GM10847 (cell line): ENCODE results near the gene NTM.

Experiments
- POLR2A ChIP-seq: IDR thresholded peaks from 2 replicates; pipeline ENCODE4 v1.6.1; 2011; ENCODE audit not compliant: insufficient read length; ENCODE audit errors: extremely low read depth

NTM gene

DNA sequence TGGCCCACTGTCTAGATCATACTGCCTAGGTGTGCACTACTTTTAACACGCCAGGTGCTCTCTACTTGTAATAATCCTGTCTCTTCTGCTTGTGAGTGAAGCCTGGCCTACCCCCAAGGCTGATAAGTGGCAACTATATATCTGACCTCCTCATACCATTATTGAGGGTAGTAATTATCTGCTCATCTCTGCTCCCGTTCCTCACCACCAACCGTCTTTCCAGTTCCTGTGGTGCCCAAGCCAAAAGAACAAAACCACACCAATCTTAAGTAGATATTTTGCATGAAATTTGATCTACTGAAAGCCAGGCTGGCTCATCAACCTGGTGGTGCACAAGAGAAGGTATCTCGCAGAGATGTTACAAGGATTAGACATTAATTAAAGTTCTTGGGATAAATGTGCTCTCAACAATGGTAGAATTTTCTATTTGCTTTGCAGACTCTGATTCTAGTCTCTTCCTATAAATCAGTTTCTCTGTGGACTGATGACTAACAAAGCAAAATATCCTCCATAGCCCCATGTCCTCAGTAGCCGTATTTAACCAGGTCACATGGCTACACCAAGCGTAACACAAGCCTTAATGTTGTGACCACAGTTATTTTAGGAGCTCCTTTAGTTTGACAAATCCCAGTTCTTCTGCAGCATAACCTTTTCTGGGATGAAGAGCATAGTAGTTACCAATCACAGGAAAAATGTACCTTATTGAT is 267.2 kb downstream of the NTM start:
- TF ChIP-seq POLR2A, result no peak

DNA sequence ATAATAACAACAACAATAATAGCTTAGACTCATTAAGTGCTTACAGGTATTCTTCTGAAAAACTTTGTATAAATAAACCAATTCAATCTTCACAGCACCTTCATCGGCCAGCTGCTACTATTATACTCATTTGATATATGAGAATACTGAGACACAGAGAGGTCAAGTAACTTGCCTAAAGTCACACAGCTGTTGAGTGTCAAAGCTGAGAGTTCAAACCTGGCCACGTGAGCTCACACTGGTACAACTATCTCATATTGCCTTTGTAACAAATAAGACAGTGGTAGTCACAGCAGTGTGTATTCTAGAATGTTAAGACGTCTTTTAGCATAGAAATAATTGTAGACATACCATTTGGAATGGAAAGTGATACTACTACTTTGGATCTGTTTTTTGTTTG is 268.5 kb downstream of the NTM start:
- TF ChIP-seq POLR2A, result no peak

DNA sequence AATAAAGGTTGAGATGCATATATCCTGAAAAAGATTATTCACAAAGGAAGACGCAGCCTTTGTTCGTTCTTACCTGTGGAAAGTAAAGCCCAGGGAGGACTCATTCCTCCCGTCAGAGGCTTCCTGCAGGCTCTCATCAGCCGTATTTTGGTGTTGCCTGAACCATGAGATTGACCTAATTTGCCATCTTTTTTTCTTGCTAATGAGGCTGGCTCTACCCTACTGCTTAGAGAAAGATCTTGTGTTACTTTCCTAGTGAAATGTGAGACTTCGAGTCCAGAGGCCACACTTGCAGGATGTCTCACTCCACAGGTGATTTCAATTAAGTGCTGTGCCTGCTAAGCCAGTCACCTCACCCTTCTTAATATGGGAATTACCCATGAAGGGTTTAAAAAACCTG is 269.9 kb downstream of the NTM start:
- TF ChIP-seq POLR2A, result no peak

DNA sequence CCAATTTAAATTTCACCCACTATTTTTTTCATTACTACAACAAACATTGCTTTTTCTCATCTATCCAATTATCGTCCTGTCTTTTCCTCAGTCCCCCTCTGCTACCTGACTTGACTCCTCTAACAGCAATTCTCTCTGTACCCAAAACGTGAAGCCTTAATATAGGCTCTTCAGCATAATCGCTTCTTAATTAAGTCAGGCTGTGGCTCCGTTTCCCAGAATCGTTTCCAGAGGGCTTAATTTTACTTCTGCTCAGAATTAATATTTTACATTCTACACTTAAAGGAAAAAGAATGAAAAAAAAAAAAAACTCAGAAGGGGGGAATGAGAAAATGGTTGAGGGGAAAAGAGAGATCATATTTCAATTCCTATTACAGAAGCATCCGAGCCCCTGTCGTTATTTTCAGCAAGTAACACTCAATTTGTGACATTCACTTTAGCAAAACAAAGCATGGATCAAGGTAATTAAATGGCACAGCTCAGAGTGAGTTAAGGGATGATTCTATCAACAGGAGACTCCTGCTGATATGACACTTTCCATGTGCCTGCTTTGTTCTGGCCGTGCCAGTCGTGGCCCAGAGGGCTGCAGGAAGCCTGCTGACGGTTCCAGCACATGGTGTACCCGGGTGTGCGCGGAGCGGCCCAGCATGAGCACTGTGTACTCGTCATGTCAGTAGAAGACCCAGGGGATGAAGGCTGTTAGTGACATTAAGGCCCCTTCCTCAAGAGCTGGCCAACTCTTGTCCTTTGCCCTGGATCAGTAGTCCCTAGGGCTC is 272.5 kb downstream of the NTM start:
- no peak for TF ChIP-seq POLR2A

DNA sequence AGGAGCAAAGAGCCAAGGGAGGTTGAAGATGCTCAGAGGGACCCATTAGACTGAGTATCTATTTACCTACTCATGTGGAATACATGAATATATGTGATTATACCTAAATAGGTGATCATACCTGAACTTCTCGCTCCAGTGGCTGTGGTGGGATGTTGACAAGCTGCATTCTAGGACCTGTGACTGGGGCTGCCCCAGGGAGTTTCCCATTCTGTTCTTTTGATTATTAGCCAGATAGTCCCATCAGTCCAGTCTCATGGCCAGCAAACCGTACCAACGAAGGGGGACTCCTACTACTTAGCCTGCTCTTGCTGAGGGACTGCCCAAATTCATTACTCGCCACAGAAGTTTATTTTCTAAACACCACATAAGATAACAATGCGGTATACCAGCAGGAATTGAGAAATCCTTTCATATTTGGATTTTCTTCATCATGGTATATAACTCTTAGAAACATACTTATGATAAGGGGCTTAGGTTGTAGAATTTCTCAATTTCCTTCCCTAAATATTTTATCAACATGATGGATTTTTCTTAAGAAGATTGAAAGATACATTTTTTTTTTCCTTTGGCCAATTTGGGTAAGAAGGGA is 273.9 kb downstream of the NTM start:
- TF ChIP-seq POLR2A, result no peak

DNA sequence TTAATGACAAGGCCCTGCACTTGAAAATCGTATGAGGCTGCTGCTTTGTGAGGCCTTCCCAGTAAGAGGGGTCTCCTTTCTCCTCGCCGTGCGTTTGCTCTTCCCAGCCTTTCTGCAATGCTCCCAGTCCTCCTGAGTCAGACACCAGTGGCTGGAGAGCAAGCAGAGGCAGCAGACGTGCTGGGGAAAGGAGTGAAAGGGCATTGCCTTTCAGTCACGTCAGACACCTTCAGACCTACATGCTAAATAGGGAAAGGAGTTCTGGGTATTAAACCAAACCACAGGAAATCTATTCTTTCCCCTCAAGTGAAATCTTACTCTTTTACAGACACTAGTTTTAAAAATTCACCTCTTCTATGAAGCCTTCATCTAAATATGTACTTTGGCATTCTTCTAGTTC is 274.8 kb downstream of the NTM start:
- no peak for TF ChIP-seq POLR2A

DNA sequence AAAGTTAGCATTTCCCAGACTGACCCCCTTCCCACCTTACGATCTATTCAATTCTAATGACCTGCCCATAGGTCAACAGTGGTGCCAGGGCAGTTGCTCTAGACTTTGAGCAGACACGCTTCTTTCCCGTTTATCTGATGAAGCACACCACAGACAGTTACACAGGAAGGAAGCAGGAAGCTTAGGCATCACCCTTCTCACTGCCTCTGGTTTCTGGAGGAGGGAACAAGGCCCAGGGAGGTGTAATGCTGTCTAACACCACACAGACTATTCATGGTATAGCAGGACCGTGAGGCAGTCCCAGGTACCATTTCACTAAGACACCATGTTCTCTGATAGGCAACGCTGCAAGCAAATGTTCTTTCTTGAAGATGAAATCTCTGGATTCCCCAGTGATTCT is 279.4 kb downstream of the NTM start:
- no peak for TF ChIP-seq POLR2A

DNA sequence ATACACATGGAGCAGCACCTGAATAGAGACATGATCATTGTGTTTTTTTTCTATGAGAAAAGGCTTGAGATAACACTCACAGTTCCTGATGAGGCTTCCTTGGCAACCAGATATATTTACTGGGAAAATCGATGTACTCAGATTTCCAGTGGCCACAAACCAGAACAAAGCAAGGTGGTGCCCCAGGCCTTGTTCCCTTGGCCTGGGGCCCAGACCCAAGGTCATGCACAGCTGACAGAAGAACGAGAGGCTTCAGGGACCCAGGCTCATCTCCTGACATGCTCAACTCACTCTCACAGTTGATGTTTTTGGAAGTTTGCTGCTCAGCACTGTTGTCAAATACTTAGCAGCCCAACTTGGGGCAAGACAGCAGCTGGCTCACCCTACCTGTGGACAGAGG is 281.8 kb downstream of the NTM start:
- TF ChIP-seq POLR2A, result no peak

DNA sequence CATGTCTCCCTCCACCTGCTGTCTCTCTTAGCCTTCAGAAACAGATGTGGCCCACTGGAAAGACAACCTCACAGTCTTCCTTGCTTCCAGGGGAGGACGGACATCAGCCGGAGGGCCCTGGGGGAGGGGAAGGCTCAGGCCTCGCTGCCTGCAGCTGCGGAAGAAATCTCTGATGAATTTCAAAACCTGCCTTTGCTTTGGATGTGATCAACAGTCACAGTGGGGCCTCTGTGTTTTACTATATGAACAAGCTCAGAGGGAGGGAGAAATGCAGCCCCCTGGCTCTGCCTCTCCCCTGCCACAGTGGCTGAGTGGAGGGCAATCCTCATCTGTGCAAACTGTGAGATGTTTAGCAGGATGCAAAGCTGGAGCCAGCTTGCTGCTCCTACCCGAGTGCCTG is 282.8 kb downstream of the NTM start:
- no peak for TF ChIP-seq POLR2A

DNA sequence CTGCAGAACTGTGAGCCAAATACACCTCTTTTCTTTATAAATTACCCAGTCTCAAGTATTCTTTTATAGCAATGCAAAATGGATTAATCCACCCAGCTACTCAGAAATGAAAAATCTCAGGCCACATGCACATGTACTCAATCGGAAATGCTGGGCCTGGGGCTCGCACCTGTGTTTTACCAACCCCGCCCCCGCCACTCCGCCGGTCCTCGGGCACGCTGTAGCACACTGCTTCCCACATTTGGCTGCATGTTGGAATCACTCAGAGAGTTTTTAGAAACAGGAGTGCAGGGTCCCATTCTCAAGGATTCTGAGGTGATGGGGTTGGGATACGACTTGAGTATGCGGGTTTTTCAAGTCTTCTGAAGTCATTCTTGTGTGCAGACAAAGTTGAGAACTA is 284.4 kb downstream of the NTM start:
- no peak for TF ChIP-seq POLR2A

DNA sequence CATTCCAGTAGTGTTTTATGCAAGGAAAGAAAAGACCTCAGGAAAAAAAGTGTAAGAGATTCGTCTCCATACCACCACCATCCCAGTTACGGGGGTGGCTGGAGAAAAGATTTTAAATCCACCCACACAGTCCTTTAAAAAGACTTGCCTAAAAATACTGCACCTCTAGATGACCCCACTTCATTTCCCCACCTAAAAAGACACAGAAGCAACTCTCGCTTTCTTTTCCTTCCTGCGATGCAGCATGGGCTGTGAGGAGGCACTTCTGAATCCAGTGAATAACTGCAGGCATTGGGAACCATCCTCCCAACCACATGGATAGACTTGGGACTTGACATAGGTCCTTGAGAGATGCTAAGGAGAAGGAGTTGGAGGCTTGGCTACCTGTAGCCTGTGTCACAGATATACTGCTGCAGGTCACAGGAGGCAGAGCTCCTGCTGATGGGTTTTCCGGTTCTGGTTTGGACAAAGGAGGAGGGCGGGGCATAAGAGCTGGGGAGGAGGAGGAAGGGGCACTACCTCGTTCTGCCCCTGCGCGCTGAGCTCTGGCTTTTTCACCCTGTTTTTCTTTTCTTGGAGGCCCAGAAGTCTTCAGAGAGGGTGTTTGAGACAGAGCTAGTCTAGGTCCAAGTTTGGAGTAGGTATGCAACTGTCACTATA is 285.9 kb downstream of the NTM start:
- TF ChIP-seq POLR2A, result no peak

DNA sequence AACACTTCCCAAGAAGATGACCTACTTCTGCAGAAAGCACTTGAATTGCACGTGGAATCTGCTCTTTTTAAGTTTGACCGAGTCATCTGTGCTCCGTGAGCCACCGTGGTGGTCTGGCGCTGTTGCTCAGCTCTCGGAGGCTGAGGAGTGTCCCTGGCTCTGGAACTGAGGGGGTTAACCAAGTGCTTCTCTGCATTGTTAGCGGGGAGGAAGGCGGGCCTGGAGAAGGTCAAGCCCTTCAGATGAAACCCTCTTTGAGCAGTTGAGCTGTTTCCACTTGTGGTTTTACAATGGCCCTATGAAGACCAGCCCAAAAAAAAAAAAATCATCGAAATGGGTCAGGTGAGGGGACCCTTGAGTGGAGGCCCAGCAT is 286.4 kb downstream of the NTM start:
- TF ChIP-seq POLR2A, result no peak

DNA sequence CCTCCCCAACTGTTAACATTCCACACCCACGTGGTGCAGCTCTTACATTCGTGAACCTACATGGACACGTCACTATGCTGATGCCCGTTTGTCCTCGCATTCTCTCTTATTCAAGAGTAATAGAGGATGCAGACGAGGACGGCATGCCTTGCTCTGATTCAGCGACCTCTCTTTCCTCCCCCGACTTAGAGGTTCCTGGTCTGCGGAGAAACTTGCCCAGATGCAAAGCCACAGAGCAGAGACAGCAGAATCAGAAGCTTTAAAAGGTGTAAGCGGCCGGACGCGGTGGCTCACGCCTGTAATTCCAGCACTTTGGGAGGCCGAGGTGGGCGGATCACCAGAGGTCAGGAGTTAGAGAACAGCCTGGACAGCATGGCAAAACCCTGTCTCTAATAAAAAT is 288.0 kb downstream of the NTM start:
- no peak for TF ChIP-seq POLR2A

DNA sequence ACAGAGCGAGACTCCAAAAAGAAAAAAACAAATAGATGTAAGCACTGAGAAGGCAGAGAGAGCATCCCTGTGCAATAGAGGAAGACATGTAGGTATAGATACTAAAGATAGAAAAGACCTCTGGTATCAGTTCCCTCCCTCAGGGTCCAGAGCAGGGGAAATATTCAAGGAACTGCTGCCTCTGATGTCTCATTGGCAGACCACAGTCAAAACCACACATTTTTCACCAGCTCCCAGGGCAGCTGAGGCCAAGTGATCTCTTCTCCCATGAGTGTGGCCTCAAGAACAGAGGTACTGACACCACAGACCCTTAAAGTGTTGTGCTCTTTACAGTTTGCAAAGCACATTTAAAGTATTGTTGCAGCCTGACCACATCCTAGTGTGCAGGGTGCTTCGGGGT is 288.5 kb downstream of the NTM start:
- no peak for TF ChIP-seq POLR2A

DNA sequence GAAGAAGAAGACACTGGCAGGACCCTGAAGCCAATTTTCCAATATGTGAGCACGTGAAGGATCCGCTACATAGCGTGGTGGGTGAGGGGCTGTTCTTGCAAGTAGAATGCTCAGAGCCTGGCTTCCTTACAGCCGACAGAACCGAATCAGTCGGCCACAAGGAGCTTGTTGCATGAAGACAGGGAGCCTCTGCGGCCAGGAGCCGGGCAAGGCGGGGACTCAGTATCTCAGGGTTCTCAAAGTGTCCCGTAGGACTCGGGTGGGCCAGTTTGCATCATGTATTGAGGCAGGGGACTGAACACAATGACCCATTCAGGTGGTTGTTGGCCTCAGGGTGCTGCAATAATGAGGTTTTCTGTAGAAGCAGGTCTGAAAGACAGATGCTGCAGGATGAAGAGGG is 289.5 kb downstream of the NTM start:
- TF ChIP-seq POLR2A, result no peak

DNA sequence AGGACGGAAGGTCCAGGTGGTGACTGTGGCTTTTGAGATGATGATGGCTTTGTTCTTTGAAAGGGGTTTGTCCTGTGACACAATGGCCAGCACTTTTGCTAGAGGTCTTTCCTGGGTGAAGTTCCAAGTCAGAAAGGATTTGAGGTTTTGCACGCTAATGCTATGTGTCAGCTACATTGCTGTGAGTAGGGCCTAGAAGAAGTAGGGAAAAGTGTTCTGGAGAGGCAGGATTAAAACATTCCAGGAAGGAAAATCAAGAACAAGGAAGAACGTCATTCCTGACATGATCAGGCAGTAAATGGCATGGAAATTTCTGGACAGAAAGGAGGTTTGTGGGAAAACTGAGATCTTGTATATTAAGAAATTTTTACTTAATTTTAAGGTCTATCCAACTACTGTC is 290.7 kb downstream of the NTM start:
- TF ChIP-seq POLR2A, result no peak
